ENCODE measurements around the gene LGI4.
A peak's percentile ranks its signal among the peaks of the same experiment; 100 is the strongest.

LGI4 gene

GRCh38 chr19:35123573-35123972, 11.3 kb downstream of the LGI4 start:
- no peak for DNase-seq (ENCODE audit: low read depth)

GRCh38 chr19:35122687-35123551, 11.9 kb downstream of the LGI4 start:
- DNase-seq (ENCODE audit: low read depth): no peak

- no peak for DNase-seq (ENCODE audit: low read depth)
Measured at GRCh38 chr19:35120898-35121297, 14.0 kb downstream of the LGI4 start.

GRCh38 chr19:35120492-35120891, 14.4 kb downstream of the LGI4 start:
- peak; percentile 16 for DNase-seq (ENCODE audit: low read depth)

- DNase-seq (ENCODE audit: low read depth): no peak
Measured at GRCh38 chr19:35119578-35120155, 15.2 kb downstream of the LGI4 start.

- no peak for DNase-seq (ENCODE audit: low read depth)
Measured at GRCh38 chr19:35119091-35119490, 15.8 kb downstream of the LGI4 start.

GRCh38 chr19:35118268-35119020, 16.4 kb downstream of the LGI4 start:
- no peak for DNase-seq (ENCODE audit: low read depth)

GRCh38 chr19:35117799-35118198, 17.1 kb downstream of the LGI4 start:
- DNase-seq (ENCODE audit: low read depth): no peak

GRCh38 chr19:35117116-35117515, 17.7 kb downstream of the LGI4 start:
- no peak for DNase-seq (ENCODE audit: low read depth)

GRCh38 chr19:35116072-35116801, 18.6 kb downstream of the LGI4 start:
- no peak for DNase-seq (ENCODE audit: low read depth)

- DNase-seq (ENCODE audit: low read depth): no peak
Measured at GRCh38 chr19:35115177-35115951, 19.5 kb downstream of the LGI4 start, which contains the start of gene FXYD3. Gene FXYD3 (plus strand): TSS chr19:35115823. CDS start chr19:35119377, 3,554 bp downstream.

GRCh38 chr19:35114353-35115176, 20.3 kb downstream of the LGI4 start:
- peak; percentile 32 for DNase-seq (ENCODE audit: low read depth)

GRCh38 chr19:35112995-35113688, 21.7 kb downstream of the LGI4 start:
- DNase-seq (ENCODE audit: low read depth): no peak

GRCh38 chr19:35110974-35111373, 23.9 kb downstream of the LGI4 start:
- no peak for DNase-seq (ENCODE audit: low read depth)

- DNase-seq (ENCODE audit: low read depth): no peak
Measured at GRCh38 chr19:35109395-35110112, 25.3 kb downstream of the LGI4 start.

- DNase-seq (ENCODE audit: low read depth): no peak
Measured at GRCh38 chr19:35108730-35109129, 26.1 kb downstream of the LGI4 start.

- peak; percentile 12 for DNase-seq (ENCODE audit: low read depth)
Measured at GRCh38 chr19:35107545-35107944, 27.3 kb downstream of the LGI4 start.

- no peak for DNase-seq (ENCODE audit: low read depth)
Measured at GRCh38 chr19:35106898-35107541, 27.8 kb downstream of the LGI4 start.

GRCh38 chr19:35106291-35106583, 28.6 kb downstream of the LGI4 start:
- DNase-seq (ENCODE audit: low read depth): no peak

Measured in amniotic epithelial cell (primary cell).